T-cell (primary cell): ENCODE results near the gene BMPR1B. TPM values are rescaled to one million over a fixed set of nuclear protein-coding genes. Genes with fewer than 3 reads are reported as not detected.

ENCODE experiments used
- ATAC-seq, 4 experiments: fragments of 200-7000 bp in 3 of 4; fragments of 150-1000 bp in 1 of 4; cut with Tn5 transposase; replicated peaks in 1 of 4; 1 replicate in 3 of 4; 2 replicates in 1 of 4; pipeline ENCODE4 v1.10.0; 2021; ENCODE audit warnings: moderate library complexity in 3 of 4, mild to moderate bottlenecking in 2 of 4, moderate number of reproducible peaks in 1 of 4
- CTCF ChIA-PET, 2 donors: fragments of 300-600 bp; sonication (Branson Sonifier 250); formaldehyde crosslinking; loops; one replicate each; lab custom pipeline; 2022; ENCODE audit warnings: antibody characterized with exemption in 2 of 2; lab: Charles Lee
- POLR2A ChIA-PET, 2 donors: fragments of 300-600 bp; sonication (Branson Sonifier 250); formaldehyde crosslinking; loops; one replicate each; lab custom pipeline; 2022; ENCODE audit warnings: antibody characterized with exemption in 2 of 2; lab: Charles Lee
- DNase-seq, 35 experiments: peaks; one replicate each; pipeline versions ENCODE4 v3.0.0 to v3.0.0-alpha.2; 2013 to 2023
- H3K27ac ChIP-seq: one replicate; pipeline ENCODE4 v1.5.1; 2013; ENCODE audit warnings: low read length
- H3K27me3 ChIP-seq, 2 experiments: replicated peaks in 1 of 2; 1 replicate in 1 of 2; 2 replicates in 1 of 2; pipeline versions ENCODE4 v1.6.1 to v1.7.0; 2013; ENCODE audit warnings: low read length in 1 of 2, mixed read lengths in 1 of 2; ENCODE audit not compliant: control insufficient read depth in 2 of 2, insufficient read depth in 2 of 2; ENCODE audit errors: extremely low read depth in 1 of 2
- H3K36me3 ChIP-seq, 2 donors: 1 replicate in 1 of 2; 2 replicates in 1 of 2; pipeline versions ENCODE4 v1.6.1 to v1.7.0; 2013; ENCODE audit warnings: low read length in 1 of 2; ENCODE audit not compliant: control insufficient read depth in 2 of 2, insufficient read depth in 1 of 2; ENCODE audit errors: extremely low read depth in 1 of 2
- H3K4me1 ChIP-seq, 2 experiments: 1 replicate in 1 of 2; 2 replicates in 1 of 2; pipeline versions ENCODE4 v1.6.1 to v1.7.0; 2013; ENCODE audit warnings: low read length in 2 of 2, mixed read lengths in 1 of 2; ENCODE audit not compliant: insufficient read depth in 2 of 2, control insufficient read depth in 1 of 2; ENCODE audit errors: extremely low read depth in 1 of 2
- H3K4me3 ChIP-seq, 2 donors: 1 replicate in 1 of 2; 2 replicates in 1 of 2; pipeline versions ENCODE4 v1.5.1 to v1.7.0; 2013; ENCODE audit warnings: mild to moderate bottlenecking in 2 of 2, low read length in 1 of 2, moderate library complexity in 1 of 2; ENCODE audit not compliant: control insufficient read depth in 1 of 2; ENCODE audit errors: extremely low read depth in 1 of 2
- H3K9me3 ChIP-seq: 2 replicates; pipeline ENCODE4 v1.7.0; 2013
- H3K27ac Mint-ChIP-seq, 2 donors: one replicate each; pipeline ENCODE4 v1.8.0; 2020 to 2021; ENCODE audit warnings: mild to moderate bottlenecking in 2 of 2, mixed read lengths in 2 of 2
- H3K27me3 Mint-ChIP-seq, 2 donors: one replicate each; pipeline ENCODE4 v1.8.0; 2021 to 2022; ENCODE audit warnings: mixed read lengths in 2 of 2
- H3K36me3 Mint-ChIP-seq: one replicate; pipeline ENCODE4 v1.8.0; 2021; ENCODE audit warnings: mixed read lengths
- H3K4me1 Mint-ChIP-seq, 3 donors: one replicate each; pipeline ENCODE4 v1.8.0; 2020 to 2022; ENCODE audit warnings: mixed read lengths in 3 of 3, mild to moderate bottlenecking in 1 of 3
- H3K4me3 Mint-ChIP-seq, 3 donors: one replicate each; pipeline ENCODE4 v1.8.0; 2020 to 2022; ENCODE audit warnings: mild to moderate bottlenecking in 3 of 3, mixed read lengths in 3 of 3, moderate library complexity in 3 of 3
- H3K9me3 Mint-ChIP-seq, 3 donors: one replicate each; pipeline ENCODE4 v1.8.0; 2020 to 2022; ENCODE audit warnings: mixed read lengths in 3 of 3
- WGBS: methylation state at CpG from one replicate; pipeline ENCODE4 v1.1.5; 2013; ENCODE audit warnings: missing lambda C conversion rate; ENCODE audit not compliant: insufficient coverage; 5-methylcytosine and 5-hydroxymethylcytosine counted together
- total RNA-seq, 35 experiments: library from RNA in 6 of 35; stranded (reverse) in 6 of 35; fragments of 120-200 nt in 1 of 35; gene quantifications; one replicate each; pipeline versions ENCODE4 v1.2.1 to v1.2.4 and lab custom pipeline; 2013 to 2026

The BMPR1B gene
- under 1 TPM in 3 of 5 donors, not detected in 2; 0.09 to 0.36 (median 0.28) TPM for total RNA-seq
- 0.11 TPM for total RNA-seq (2013)
- 0 to 0.81 (median 0.08) reads per million in 29 experiments for total RNA-seq (lab: John Stamatoyannopoulos, UW)

DNA sequence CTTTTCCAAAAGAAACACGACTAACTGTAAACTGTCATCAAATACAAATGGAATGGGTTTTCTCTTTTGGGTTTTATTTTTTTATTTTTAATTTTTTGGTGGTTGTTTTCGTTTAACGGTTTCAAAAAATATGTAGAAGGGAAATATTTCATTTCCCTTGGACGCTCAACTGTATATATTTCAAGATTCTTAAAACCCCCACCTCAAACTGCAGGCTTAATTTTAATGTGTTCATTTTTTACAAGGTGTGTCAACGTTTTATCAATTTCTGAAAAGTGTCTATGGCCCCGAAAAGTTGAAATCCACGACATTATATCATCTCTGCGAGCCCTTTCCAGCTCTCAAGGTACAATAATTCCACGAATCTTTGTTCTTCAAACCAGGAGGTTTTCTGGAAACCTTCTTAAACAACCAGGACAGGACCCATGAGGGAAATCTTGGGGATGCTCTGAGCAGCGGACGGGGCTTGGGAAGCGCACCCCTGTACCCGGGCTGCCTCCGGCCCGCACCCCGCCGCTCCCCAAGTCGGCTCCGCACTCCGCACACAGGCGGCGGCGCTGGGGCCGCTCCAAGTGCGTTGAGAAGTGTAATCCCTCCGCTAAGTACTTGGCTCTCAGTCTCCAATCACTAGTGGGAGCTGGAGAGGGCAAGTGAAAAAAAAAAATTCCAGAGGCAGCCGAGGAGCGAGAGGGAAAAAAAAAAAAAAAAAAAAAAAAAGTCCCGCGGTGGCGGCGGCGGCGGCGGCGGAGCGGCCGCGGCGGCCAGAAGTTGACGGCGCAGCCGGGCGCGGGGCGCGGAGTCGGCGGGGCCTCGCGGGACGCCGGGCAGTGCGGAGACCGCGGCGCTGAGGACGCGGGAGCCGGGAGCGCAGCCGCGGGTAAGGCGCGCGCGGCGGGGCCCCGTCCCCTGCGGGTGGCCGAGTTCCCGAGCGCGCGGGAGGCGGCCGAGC, at the start of gene BMPR1B:
Gene BMPR1B (plus strand): TSS at position 764 of the 949 bp plus-strand sequence. CDS start 346,470 bp downstream, outside the sequence.
- Histone ChIP-seq H3K27me3 (peaks cover 10 to 12% of the 10 kb centered on the region in 2 experiments), H3K9me3 (no peaks in the 10 kb centered on the region), H3K27ac (no peak within 1 kb of the TSS), H3K4me3 (peak within 1 kb of the TSS in 1 of 2 donors; percentile 67), H3K4me1 (peaks cover 0 to 6% of the 10 kb centered on the region in 2 experiments), H3K36me3 (no peaks in the 10 kb centered on the region)
- DNase-seq (no peak), ATAC-seq (peak in 2 of 4 experiments; percentile 8 to 9)
- Mint-ChIP-seq H3K4me3 (peak within 1 kb of the TSS; percentile 35 to 84 (median 37)), H3K27ac (no peak within 1 kb of the TSS), H3K9me3 (no peaks in the 10 kb centered on the region), H3K27me3 (peaks cover 66 to 72% of the 10 kb centered on the region in 2 donors), H3K36me3 (no peaks in the 10 kb centered on the region), H3K4me1 (peaks cover 9 to 12% (median 11%) of the 10 kb centered on the region in 3 donors)
- ChIA-PET POLR2A (no interaction called here), CTCF (no interaction called here)
- WGBS, result 3% methylated on average over 56 of the region's 77 CpGs

DNA sequence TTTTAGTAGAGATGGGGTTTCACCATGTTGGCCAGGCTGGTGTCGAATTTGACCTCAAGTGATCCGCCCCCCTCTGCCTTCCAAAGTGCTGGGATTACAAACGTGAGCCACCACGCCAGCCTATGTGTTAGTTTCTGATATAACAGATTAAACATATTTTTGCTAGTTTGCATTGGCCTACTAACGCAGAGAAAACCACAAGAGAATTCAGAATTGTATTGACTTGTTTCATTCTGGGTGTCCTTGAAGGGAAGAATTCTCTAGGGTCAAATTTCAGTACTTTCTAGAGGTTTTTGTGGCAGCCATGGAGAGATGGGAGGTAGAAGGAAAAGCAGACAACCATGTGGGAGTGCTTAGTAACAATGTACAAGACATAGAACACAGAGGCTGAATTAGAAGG, 46.1 kb upstream of the BMPR1B start:
- Mint-ChIP-seq H3K4me3 (no peak overlapping the region), H3K4me1 (no peaks in the 10 kb centered on the region), H3K27ac (no peak overlapping the region), H3K36me3 (no peaks in the 10 kb centered on the region), H3K9me3 (no peaks in the 10 kb centered on the region), H3K27me3 (peaks cover 0 to 5% of the 10 kb centered on the region in 2 donors)
- 13% methylated on average over 1 of the region's 5 CpGs for WGBS
- POLR2A ChIA-PET, result no interaction called here
- CTCF ChIA-PET, result no interaction called here
- Histone ChIP-seq H3K4me1 (no peaks in the 10 kb centered on the region), H3K9me3 (no peaks in the 10 kb centered on the region), H3K36me3 (no peaks in the 10 kb centered on the region), H3K27ac (no peak overlapping the region), H3K27me3 (no peaks in the 10 kb centered on the region), H3K4me3 (no peak overlapping the region)
- ATAC-seq (no peak), DNase-seq (no peak)

DNA sequence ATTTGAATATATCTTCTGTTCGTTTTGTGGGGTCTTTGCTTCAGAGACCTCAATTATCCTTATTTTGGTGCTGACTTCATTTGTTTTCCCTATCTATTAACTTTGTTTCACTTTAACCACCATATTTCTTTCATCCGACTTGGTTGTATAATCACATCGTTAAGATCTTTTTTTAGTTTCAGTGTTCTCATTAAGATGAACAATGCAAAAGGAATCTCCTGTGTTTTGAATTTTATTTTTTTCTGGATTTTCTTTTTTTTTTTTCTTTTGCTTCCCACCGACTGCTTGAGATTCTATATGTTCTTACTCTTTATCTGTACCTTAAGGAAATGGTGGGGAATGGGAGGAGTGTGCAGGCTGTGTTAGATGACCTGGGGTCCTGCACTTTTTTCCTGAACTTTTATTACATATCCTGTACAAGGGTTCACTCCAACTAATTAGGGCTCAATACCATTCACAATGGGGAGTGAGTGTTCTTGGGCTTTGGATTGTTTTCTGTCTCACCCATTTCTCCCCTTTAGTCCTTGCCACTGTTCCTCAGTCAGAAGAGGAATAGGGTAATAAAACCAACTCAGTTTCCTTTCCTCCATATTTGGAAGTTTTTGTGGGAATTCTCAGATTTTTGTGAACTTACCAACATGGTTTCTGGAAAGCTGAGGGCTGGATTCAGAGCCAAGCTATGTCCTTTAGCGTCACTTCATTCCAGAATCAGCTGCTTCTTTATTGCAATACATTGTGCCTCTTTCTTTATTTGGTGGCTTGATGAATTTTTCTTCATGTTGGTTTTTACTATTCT, 43.2 kb upstream of the BMPR1B start:
- no peak for ATAC-seq
- Histone ChIP-seq H3K4me3 (no peak overlapping the region), H3K27ac (no peak overlapping the region), H3K4me1 (no peaks in the 10 kb centered on the region), H3K9me3 (no peaks in the 10 kb centered on the region), H3K36me3 (no peaks in the 10 kb centered on the region), H3K27me3 (no peaks in the 10 kb centered on the region)
- no peak for DNase-seq
- ChIA-PET POLR2A (no interaction called here), CTCF (no interaction called here)
- no peaks in the 10 kb centered on the region for H3K4me1 Mint-ChIP-seq
- no peaks in the 10 kb centered on the region for H3K9me3 Mint-ChIP-seq
- H3K27ac Mint-ChIP-seq, result no peak overlapping the region
- peaks cover 0 to 5% of the 10 kb centered on the region in 2 donors for H3K27me3 Mint-ChIP-seq
- no peaks in the 10 kb centered on the region for H3K36me3 Mint-ChIP-seq
- no peak overlapping the region for H3K4me3 Mint-ChIP-seq
- WGBS, result 100% methylated on average over 1 of the region's 5 CpGs

DNA sequence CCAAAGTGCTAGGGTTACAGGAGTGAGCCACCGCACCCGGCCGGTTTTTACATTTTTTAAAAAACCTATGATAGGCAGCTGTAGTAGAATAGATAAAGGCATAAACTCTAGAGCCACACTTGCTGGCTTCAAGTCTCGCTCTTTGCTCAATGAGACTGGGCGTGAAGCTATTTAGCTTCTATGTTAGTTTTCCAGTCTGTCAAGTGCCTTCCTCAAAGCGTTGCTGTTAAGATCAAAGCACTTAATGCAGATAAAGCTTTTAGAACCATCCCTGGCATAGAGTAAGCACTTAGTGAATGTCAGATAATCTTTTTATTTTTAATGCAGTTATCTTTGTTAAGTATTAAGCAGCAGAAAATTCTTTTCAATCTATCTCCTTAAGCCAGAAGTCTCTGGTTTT, 42.0 kb upstream of the BMPR1B start:
- no peaks in the 10 kb centered on the region for H3K9me3 Mint-ChIP-seq
- ATAC-seq, result no peak
- no peak for DNase-seq
- H3K27ac Mint-ChIP-seq, result no peak overlapping the region
- no peak overlapping the region for H3K4me3 ChIP-seq
- POLR2A ChIA-PET, result interaction anchor here in 1 of 2 donors (0.7 kb wide), 1 partner anchor 200 kb away, joined by 3 read pairs; no protein-coding TSS in a partner anchor
- H3K4me1 Mint-ChIP-seq, result no peaks in the 10 kb centered on the region
- no peak overlapping the region for H3K4me3 Mint-ChIP-seq
- 100% methylated on average over 3 of the region's 6 CpGs for WGBS
- H3K9me3 ChIP-seq, result no peaks in the 10 kb centered on the region
- CTCF ChIA-PET, result no interaction called here
- no peaks in the 10 kb centered on the region for H3K36me3 ChIP-seq
- no peaks in the 10 kb centered on the region for H3K36me3 Mint-ChIP-seq
- no peaks in the 10 kb centered on the region for H3K27me3 ChIP-seq
- H3K27me3 Mint-ChIP-seq, result peaks cover 0 to 5% of the 10 kb centered on the region in 2 donors
- H3K27ac ChIP-seq, result no peak overlapping the region
- H3K4me1 ChIP-seq, result no peaks in the 10 kb centered on the region

DNA sequence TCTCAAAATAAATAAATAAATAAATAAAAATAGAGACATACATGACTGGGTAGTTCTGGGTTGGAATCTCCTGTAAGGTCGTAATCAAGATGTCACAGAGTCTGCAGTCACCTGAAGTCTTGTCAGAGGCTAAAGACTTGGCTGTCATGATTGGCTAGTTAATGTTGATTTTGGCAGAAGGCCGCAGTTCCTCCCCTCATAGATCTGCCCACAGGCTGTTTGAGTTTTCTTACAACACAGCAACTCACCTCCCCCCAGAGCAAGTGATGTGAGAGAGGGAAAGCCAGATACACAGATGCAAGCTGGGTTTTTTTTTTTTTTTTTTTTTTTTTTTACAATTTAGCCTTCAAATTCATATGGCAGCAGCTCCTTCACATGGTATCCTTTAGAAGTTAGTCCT, 36.4 kb upstream of the BMPR1B start:
- Mint-ChIP-seq H3K36me3 (no peaks in the 10 kb centered on the region), H3K4me3 (no peak overlapping the region), H3K9me3 (no peaks in the 10 kb centered on the region), H3K27me3 (peaks cover 0 to under 1% of the 10 kb centered on the region in 2 donors), H3K27ac (no peak overlapping the region), H3K4me1 (no peaks in the 10 kb centered on the region)
- DNase-seq (no peak), ATAC-seq (no peak)
- no peak overlapping the region for H3K4me3 ChIP-seq
- ChIA-PET POLR2A (no interaction called here), CTCF (no interaction called here)
- no peaks in the 10 kb centered on the region for H3K4me1 ChIP-seq
- H3K27ac ChIP-seq, result no peak overlapping the region
- H3K27me3 ChIP-seq, result no peaks in the 10 kb centered on the region
- H3K36me3 ChIP-seq, result no peaks in the 10 kb centered on the region
- no peaks in the 10 kb centered on the region for H3K9me3 ChIP-seq
- WGBS, result no CpG with 5 or more reads among the region's 2 CpGs

DNA sequence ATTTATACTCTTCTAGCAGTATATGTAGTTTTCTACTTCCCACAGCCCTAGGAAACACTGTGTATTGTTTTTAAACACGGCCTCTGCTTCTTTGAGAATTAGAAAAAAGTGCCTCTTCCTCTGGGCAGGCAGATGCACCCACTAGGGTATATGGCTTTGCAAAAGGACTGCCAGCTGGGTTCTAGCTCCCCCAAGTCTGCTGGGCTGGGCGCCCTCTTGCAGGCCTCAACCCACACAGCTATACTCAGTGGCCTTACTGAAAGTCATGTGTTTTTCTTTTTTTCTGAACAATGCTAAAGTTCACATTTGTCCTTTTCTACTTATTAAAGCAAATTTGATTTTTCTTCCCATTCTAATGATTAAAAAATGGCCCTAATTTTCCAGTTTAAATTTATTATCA, 35.5 kb upstream of the BMPR1B start:
- 71% methylated on average over 1 of the region's 2 CpGs for WGBS
- H3K27me3 ChIP-seq, result no peaks in the 10 kb centered on the region
- H3K36me3 Mint-ChIP-seq, result no peaks in the 10 kb centered on the region
- no peak overlapping the region for H3K27ac ChIP-seq
- no peaks in the 10 kb centered on the region for H3K4me1 Mint-ChIP-seq
- no peaks in the 10 kb centered on the region for H3K4me1 ChIP-seq
- H3K27ac Mint-ChIP-seq, result no peak overlapping the region
- H3K9me3 ChIP-seq, result no peaks in the 10 kb centered on the region
- H3K27me3 Mint-ChIP-seq, result peaks cover 0 to 2% of the 10 kb centered on the region in 2 donors
- ChIA-PET CTCF (no interaction called here), POLR2A (no interaction called here)
- no peaks in the 10 kb centered on the region for H3K36me3 ChIP-seq
- no peak for ATAC-seq
- H3K4me3 Mint-ChIP-seq, result no peak overlapping the region
- no peak overlapping the region for H3K4me3 ChIP-seq
- H3K9me3 Mint-ChIP-seq, result no peaks in the 10 kb centered on the region
- no peak for DNase-seq
